GM21360 (cell line): Measurements from ENCODE around the gene COMP.

Source experiments
- ATAC-seq: cut with Tn5 transposase; IDR thresholded peaks from one replicate; pipeline ENCODE4 v1.9.1; 2021; ENCODE audit warnings: mild to moderate bottlenecking, moderate library complexity; ENCODE audit not compliant: unreplicated experiment

COMP gene

DNA sequence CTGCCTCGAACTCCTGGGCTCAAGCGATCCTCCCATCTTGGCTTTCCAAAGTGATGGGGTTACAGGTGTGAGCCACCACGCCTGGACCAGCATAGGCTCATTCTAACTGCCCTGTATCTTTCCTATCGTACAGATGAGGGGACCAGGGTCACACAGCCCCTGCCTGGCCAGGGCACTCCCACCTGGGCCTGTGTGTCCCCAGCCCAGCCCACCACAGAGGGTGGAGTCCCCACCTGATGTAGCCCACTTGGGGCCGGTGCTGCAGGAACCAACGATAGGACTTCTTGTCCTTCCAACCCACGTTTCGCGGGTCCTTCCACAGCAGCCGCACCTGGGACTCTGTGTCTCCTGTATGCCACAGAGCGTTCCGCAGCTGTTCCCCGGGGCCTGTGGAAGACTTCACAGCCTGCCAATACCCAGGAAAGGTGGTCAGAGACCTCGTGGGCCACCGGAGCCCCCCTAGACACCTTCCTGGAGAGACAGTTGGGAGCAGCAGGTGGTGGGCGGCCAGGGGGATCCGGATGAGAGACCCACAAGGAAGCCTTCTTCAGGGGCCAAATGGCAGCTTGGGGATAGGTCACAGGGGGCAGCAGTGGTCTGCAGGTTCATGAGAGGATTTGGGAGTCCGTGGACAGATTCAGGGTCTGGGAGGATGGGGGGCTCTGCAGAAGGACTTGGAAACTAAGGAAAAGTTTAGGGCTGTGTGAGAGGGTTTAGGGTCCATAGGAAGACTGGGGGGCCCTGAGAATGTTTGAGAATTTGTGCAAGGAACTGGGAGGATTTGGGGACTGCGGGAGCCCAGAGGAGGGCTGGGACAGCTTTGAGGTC lies 6.9 kb downstream of the COMP start:
- no peak for ATAC-seq

DNA sequence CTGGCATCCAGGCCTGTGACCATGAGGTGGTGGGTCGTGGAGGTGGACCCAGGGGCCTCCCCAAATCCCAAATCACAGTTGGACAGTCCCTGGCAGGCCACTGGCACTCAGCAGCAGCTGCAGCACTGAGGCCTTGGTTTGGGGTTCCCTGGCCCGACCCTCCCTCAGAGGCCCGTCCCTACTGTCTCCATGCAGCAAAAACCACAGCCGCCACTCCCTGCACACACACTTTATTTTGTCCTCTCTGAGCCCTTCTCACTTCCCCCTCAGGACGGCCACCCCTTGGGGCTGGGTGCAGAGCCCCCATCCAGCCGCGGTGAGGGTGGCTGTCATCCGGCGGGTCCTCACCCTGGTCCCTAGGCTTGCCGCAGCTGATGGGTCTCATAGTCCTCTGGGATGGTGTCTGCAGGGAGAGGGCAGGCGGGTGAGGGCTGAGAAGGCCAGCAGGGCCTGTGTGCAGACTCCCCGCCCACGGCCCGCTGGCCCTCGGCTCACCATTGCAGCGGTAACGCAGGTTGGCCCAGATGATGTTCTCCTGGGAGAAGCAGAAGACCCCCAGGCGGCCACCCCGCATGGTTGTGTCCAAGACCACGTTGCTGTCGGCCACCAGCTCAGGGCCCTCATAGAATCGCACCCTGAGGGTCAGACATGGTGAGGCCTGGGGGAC lies 8.4 kb downstream of the COMP start:
- ATAC-seq: no peak

DNA sequence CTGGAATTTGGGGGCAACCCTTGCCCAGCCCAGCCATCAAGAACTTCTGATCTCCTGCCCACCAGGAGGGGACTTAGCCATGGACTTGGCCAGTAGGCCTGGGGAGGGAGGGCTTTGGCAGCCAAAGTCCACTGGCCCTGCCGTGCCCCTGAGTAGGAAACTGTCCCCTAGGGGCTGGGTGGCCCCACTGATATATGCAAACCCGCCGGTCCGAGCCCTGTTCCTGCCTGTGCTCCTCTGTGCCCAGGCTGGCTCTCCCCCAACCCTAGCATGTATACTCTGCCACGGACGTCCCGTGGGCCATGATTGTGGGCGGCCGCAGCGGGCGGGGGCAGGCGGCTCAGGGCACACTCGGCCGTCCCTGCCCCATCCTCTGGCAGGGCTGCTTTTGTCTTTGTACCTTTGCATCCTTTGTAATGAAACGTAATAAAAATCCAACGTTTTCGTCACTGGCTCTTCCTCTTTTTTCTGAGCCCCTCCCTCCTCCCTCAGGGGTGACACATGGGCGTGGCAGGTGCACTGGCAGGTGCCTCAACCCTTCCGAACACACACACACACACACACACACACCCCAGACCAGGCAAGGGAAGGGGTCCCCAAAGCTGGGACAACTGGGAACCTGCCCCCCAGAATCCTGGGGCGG lies 9.1 kb downstream of the COMP start:
- ATAC-seq: no peak

DNA sequence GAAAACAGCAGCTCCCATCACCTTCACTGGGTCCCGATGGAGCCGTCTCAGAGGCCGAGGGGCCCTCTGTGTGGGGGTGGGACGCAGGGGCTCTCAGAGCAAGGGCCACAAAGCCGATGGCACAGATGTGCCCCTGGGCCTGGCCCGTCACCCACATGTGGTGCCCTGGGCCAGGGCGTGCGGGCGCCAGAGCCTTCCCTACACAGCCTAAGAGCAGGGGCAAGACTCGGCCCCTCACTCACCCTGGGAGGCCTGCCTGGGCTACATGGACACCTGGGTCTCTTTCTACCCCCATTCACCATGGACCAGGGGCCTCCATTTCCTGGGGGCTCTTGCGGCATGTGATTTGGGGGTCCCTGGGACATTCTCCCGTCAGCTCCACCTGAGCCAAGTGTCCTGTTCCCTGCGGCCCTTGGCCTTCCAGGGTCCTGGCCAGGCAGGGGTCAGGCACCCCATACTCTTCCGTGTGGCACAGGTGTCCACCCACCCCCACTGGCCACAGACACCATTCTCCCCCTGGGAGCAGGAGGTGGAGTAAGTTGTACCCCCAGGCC lies 10.0 kb downstream of the COMP start:
- ATAC-seq: no peak

DNA sequence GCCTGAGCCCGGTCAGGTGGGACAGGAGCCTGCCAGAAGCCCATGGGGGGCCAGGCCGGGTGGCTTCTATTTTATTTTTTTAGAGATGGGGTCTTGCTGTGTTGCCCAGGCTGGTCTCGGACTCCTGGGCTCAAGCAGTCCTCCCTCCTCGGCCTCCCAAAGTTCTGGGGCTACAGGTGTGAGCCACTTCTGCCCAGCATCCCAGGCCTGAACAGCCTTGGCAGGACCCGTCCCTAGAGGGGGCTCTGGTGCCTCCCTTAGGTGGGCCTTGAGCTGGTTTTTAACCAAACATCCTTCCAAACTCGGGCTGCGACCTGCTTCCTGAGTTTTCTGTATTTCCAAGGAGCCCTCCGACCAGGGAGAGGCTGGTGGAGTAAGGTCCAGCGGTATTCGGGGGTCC lies 10.5 kb downstream of the COMP start:
- no peak for ATAC-seq

DNA sequence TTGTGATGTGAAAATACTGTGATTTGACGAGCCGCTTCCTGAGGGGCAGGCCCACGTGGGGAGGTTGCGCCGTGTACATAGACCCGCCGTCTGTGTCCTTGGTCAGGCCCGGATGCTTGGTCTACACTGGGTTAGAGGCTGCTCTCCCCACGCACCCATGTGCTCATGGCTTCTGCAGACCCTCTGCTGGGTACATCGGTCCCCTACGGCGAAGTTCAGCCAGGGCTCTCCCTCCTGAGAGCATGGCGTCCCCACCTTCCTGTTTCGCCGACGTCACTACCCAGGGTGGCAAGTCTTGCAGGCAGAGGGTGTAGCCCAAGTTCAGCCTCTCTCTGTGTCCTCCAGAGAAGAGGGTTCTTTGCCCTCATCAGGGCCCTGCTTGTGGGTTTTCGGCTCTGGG lies 11.0 kb downstream of the COMP start:
- ATAC-seq: no peak

DNA sequence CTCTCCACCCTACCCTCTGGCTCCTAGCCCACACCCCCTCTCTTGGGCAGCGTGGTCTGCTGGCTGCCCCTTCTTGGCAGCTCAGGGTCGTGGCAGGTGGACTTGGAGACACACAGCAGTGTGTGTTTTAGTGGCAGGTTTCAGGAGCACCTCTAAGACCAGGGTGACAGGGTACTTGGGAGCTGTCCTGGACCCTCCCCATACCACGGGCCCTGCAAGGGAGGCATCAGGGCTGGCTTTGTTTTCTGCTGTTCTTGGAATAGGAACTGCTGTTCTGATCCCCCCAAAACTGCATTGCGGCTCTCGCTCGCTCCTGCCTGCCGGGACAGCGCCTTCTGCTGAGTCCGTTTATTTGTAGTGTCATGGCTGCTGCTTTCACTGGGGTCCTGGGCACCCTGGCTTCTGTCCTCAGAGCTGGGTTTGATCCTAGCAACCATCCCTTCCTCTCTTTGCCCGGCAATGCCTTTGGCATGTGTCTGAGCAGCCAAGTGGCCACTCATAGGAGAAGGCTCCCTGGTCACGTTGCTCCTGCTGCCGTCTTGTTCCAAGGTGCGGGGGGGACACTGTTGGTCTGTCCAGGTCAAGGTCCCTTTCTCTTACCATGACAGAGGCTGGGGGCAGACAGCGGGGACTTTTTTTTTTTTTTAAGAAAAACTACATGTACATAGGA lies 12.1 kb downstream of the COMP start:
- ATAC-seq: no peak

DNA sequence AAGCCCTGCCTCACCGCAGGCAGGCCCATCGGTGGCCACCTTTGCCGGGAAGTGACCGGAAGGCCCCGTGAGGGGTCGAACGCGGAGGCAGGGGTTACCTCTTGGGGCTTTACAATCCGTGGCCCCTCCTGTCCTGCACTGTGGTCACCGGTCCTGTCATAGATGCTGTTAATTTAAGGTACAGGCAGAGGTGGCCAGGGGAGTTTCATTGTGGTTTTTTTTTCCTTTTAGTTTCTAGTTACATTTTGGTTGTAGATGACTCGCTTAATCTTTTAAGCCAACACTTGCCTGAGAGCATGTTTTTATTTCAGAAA lies 13.1 kb downstream of the COMP start:
- ATAC-seq: no peak

DNA sequence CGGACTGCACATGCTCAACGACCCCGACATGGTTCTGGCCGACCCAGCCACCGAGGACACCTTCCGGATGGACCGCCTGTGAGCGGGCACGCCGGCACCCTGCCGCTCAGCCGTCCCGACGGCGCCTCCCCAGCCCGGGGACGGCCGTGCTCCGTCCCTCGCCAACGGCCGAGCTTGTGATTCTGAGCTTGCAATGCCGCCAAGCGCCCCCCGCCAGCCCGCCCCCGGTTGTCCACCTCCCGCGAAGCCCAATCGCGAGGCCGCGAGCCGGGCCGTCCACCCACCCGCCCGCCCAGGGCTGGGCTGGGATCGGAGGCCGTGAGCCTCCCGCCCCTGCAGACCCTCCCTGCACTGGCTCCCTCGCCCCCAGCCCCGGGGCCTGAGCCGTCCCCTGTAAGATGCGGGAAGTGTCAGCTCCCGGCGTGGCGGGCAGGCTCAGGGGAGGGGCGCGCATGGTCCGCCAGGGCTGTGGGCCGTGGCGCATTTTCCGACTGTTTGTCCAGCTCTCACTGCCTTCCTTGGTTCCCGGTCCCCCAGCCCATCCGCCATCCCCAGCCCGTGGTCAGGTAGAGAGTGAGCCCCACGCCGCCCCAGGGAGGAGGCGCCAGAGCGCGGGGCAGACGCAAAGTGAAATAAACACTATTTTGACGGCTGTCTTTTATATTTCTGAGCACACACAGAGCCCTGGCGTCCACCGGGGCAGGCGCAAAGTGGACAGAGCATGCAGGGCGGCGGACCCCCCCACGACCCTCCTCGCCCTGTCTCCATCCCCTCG lies 13.6 kb downstream of the COMP start:
- no peak for ATAC-seq

DNA sequence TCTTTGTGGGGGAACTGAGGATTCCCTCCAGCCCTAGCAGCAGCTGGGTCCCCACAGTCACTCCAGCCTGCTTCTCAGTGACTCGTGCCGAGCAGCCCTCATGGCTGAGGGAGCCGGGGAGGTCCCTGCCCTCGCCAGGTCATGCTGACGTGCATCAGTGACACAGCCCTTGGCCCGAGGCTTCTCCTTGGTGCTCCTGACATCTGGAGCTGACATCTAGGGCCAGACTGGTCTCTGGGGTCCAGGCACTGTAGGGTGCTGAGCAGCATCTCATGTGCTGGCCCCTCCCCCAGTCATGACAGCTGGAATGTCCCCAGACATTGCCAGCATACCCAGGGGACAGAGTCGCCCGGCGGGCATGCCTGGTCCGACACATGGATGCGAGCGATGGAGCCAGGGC lies 14.4 kb downstream of the COMP start:
- ATAC-seq: no peak

DNA sequence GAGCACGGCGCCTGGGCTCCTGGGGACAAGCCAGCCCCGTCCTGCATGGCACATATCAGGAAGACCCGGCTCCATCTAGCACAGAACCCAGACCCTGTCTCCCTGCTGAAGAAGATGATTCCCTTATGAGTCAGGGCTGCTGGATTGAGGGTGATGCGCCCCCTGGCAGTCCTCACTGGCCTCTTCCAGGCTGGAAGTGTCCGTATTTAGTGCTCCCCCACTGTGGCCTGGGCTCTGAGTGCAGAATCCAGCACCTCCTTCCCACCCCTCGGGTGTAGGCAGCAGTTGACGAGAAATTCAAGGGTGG lies 14.9 kb downstream of the COMP start:
- ATAC-seq: no peak

DNA sequence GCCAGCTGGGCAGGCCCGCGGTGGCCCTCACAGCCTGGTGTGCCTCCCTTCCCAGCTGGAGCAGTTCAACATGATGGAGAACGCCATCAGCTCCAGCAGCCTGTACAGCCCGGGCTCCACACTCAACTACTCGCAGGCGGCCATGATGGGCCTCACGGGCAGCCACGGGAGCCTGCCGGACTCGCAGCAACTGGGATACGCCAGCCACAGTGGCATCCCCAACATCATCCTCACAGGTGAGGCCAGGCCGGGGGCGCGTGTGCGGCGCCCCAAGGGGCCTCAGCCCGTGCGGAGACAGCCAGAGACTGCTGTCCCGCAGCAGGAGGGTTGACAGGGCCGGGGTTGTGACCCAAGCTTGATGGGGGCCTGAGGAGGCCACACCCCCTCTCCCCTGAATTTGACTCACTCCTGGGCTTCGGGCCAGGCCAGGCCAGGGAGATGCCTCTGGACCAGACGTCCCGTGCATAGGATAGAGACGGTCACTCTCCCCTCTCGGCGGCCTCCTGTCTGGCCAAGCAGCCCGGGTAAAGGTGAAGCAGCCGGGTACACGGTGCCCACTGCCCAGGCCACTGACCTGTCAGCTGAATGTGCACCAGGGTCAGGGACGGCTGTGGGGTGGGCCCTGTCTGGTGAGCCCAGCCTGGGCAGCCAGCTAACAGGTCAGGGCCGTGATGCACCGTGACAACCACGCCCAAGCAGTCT lies 15.4 kb downstream of the COMP start:
- ATAC-seq: no peak

DNA sequence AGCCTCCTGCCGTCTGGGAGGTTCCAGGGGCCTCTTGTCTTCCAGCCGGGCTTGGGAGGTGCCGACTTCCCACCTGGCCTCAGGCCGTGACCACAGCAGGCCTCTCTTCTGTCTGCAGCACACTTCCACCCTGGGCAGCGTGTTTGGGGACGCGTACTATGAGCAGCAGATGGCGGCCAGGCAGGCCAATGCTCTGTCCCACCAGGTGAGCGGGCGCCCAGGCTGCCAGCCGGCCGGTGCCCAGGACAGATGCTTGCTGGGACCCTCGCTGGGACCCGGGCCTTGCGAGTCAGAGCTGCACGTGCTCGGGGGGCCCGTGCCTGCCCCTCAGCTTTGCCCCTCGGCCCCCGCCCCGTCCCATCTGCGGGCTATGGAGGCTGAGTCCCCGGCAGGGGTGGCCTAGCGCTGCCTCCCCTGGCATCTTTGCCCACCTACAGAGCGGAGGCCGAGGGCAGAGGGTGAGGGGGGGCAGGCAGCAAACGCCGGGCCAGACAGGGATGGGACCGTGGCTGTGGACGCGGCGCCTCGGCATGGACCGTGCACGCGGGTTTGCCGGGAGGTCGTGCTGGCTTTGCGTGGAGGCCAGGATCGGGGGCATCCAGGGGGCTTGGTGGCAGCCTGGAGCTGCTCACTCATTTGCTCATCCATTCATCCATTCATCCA lies 16.2 kb downstream of the COMP start:
- no peak for ATAC-seq

DNA sequence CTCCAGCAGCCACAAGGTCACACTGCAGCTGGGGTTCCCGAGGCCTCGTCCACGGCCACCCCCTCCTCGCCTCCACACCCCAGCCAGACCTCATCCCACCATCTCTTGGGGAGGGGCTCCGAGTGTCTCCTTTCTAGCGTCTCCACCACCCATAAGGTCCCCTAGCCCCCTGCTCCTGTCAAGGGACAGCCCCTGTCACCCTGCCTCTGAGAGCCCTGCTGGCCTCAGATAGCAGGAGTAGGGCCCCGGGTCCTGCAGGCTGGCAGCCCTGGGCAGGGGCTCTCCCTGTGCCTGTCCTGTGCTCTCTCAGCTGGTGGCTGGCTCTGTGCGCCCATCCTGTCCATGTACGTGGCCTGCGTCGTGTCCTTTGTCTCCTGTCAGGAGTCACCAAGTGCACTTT lies 17.0 kb downstream of the COMP start:
- ATAC-seq: no peak

DNA sequence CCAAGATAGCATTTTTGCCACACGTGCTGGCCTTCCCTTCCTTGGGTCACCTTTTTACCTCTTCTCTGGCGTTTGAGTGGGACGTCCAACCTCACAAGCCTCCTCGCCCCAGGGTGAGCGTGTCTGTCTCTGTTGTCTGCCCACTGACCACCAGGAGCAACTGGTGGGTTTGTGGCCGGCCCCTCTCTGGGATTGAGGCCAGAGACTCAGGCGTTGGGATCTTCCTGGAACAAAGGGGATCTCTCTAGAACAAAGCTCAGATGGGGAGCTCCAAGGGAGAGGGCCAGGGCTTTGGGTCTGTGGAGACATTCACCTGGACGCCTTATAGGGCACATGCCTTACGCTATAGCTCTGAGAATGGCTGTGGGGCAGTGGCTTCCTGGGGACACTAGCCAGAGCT lies 17.4 kb downstream of the COMP start:
- no peak for ATAC-seq

DNA sequence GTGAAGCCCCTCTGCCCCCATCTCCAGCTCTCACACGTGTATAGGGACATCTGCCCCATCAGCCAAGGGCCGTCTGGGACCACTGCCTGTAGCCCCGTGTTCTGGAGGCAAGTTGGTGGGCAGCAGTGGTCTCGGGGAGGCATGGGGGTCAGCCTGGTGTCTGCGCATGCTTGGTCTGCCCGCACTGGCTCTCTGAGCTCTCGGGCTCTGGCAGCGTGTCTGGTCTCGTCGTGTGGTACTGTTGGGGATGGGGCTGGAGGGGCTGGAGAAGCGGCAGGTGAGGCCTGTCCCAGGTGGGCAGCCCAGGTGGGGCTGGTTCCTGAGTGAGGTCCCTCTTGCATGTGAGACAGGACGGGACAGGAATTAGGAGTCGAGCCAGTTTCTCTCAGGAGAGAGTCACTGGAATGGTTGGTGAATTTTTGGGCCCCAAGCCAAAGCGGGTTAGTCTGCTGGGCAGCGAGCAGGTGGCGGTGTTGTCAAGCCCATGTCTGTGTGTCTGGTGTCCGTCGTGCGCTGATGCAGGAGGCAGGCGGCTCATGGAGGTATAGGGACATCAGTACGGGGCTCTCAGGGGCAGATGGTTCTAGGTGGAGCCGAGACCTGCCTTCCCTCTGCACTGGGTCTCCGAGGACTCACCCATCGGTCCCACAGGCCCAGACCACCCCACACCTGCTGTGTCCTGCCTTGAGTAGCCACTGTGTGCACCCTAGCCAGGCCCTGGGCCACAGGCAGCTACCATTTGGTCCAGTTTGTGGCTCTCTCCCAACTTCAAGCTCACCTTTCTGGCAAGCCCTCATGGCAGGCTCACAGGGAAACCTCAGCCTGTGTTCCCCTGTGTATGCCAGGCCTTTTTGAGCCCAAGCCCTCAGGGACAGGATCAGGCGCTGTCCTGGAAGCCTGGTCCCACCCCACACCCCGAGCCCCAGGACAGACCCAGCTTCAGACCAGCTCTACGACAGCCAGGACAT lies 18.2 kb downstream of the COMP start:
- no peak for ATAC-seq

DNA sequence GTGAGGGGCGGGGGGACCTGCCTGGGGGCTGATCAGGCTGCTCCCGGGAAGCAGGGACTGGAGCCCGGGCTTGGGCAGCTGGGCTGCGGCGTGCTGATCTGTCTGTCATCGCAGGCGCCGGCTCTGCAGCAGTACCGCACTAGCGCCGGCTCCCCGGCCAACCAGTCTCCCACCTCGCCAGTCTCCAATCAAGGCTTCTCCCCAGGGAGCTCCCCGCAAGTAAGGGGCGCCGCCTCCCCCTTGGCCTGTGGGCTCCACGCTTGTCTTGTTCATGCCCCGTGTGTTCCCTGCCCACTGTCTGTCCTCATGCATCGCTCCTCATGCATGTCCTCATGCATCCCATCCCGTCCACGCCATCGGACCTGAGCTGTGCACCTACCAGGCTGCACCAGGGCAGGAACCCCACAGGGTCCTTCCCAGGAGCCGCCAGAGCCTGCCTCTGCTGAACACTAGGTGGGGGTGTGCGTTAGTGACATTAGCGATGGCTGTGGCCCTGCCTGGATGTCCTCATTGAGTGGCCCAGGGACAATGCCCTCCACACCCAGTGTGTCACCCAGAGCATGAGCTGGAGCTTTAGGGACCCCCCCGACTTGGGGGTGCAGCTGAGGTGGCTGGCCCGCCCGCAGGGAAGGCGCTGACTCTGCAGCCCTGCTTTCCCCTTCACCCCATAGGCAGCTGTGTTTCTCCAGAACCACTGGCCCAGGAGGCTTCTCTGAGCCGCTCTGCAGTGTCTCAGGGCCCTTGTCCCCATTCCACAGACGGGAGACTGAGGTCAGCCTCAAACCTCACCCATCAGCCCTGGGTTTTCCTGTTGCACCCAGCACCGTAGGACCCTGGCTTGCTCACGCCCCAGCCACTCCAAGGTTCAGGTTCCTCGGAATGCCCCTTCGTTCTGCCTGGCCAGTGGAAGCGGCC lies 19.5 kb downstream of the COMP start:
- no peak for ATAC-seq
